ENCODE measurements around the gene MFAP4. TPM values are rescaled to one million over a fixed set of nuclear protein-coding genes. Genes with fewer than 3 reads are reported as not detected.

The MFAP4 gene
- total and polyA plus RNA-seq, 4 donors = 2.1 to 13.3 (median 5.7) TPM

DNA sequence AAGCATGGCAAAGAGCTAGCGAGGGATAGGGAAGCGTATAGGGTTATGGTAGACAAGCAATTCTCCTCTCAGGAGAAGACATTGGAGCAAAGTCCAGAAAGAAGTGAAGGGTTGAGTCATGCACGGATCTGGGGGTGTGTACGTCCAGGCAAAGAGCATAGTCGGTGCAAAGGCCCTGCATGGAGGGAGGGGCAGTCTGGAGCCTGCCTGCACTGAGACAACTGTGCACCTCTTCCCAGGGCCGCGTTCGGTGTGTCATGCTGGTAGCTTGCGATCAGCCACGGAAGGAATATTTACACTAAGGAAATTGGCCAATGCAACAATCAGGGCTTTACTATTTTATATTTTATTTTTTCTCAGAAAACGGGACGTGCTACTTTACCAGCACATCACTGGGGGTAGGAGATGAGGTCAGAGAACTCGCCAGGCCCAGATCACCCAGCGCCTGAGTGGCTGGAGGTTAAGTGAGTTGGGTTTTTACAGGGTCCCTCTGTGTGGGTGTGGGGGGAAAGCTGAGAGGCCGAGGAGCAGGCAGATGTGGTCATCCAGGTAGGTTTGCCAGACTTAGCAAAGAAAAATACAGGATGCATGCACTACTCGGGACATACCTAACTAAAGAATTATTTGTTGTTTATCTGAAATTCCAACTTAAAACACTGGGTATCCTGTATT is 17.7 kb downstream of the MFAP4 start:
- TF ChIP-seq YY1 (IDR thresholded peaks at IDR 0.05) = no peak
- no peak for TF ChIP-seq EGR1 (IDR thresholded peaks at IDR 0.05; ENCODE audit: low read depth in 2 of 2)
- TF ChIP-seq TAF1 (conservative IDR thresholded peaks at IDR 0.05) = no peak
- no peaks in the 10 kb centered on the region for H3K9me3 ChIP-seq (ENCODE audit: control insufficient read depth in 4 of 4, low read length in 3 of 4)
- no peak for DNase-seq (ENCODE audit: low spot score)
- no peak overlapping the region for H3K9ac ChIP-seq (ENCODE audit: low read depth in 1 of 2, low read length in 2 of 2)
- no peaks in the 10 kb centered on the region for H3K36me3 ChIP-seq (ENCODE audit: control insufficient read depth in 4 of 4, insufficient read depth in 3 of 4, low read depth in 1 of 4, low read length in 3 of 4)
- no peak overlapping the region for H3K4me3 ChIP-seq (ENCODE audit: low read depth in 1 of 3, low read length in 3 of 3)
- H3K4me1 ChIP-seq (ENCODE audit: control insufficient read depth in 4 of 4, insufficient read depth in 4 of 4, low read length in 3 of 4) = peaks cover 2 to 16% (median 6%) of the 10 kb centered on the region in 4 donors
- H3K27ac ChIP-seq (ENCODE audit: low read depth in 1 of 2, low read length in 2 of 2) = no peak overlapping the region
- WGBS = 87% methylated on average over 16 of the region's 16 CpGs
- no peaks in the 10 kb centered on the region for H3K27me3 ChIP-seq (ENCODE audit: control insufficient read depth in 4 of 4, insufficient read depth in 4 of 4, low read length in 3 of 4)

DNA sequence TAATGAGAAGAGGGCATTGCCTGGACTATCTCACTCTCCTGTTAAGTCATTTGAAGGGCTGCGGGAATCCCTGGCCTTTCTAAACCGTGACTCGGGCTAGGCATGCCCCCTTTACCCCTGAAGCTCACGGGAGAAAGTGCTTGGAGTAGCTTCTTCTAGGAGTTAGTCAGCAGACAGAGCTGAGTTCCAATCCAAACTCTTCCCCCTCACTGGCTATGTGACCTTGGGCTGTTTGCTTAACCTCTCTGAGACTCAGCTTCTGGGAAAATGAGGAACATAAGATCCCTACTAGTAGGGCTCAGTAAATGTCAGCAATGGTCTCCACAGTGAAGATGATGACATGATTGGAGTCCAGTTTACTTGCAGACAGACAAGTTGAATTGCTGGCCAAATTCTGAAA is 18.8 kb downstream of the MFAP4 start:
- no peaks in the 10 kb centered on the region for H3K9me3 ChIP-seq (ENCODE audit: control insufficient read depth in 4 of 4, low read length in 3 of 4)
- no peak overlapping the region for H3K27ac ChIP-seq (ENCODE audit: low read depth in 1 of 2, low read length in 2 of 2)
- H3K9ac ChIP-seq (ENCODE audit: low read depth in 1 of 2, low read length in 2 of 2) = no peak overlapping the region
- 93% methylated on average over 4 of the region's 4 CpGs for WGBS
- H3K36me3 ChIP-seq (ENCODE audit: control insufficient read depth in 4 of 4, insufficient read depth in 3 of 4, low read depth in 1 of 4, low read length in 3 of 4) = no peaks in the 10 kb centered on the region
- no peaks in the 10 kb centered on the region for H3K27me3 ChIP-seq (ENCODE audit: control insufficient read depth in 4 of 4, insufficient read depth in 4 of 4, low read length in 3 of 4)
- DNase-seq (ENCODE audit: low spot score) = no peak
- no peak overlapping the region for H3K4me3 ChIP-seq (ENCODE audit: low read depth in 1 of 3, low read length in 3 of 3)
- TF ChIP-seq, protein P1, sequence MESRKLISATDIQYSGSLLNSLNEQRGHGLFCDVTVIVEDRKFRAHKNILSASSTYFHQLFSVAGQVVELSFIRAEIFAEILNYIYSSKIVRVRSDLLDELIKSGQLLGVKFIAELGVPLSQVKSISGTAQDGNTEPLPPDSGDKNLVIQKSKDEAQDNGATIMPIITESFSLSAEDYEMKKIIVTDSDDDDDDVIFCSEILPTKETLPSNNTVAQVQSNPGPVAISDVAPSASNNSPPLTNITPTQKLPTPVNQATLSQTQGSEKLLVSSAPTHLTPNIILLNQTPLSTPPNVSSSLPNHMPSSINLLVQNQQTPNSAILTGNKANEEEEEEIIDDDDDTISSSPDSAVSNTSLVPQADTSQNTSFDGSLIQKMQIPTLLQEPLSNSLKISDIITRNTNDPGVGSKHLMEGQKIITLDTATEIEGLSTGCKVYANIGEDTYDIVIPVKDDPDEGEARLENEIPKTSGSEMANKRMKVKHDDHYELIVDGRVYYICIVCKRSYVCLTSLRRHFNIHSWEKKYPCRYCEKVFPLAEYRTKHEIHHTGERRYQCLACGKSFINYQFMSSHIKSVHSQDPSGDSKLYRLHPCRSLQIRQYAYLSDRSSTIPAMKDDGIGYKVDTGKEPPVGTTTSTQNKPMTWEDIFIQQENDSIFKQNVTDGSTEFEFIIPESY (IDR thresholded peaks at IDR 0.05) = no peak
- TF ChIP-seq, protein P2, sequence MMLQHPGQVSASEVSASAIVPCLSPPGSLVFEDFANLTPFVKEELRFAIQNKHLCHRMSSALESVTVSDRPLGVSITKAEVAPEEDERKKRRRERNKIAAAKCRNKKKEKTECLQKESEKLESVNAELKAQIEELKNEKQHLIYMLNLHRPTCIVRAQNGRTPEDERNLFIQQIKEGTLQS (IDR thresholded peaks at IDR 0.05) = no peak
- TF ChIP-seq EGR1 (IDR thresholded peaks at IDR 0.05; ENCODE audit: low read depth in 2 of 2) (no peak), NR2F2 (IDR thresholded peaks at IDR 0.05) (no peak), RXRA (IDR thresholded peaks at IDR 0.05) (no peak)
- peaks cover 2 to 19% (median 8%) of the 10 kb centered on the region in 4 donors for H3K4me1 ChIP-seq (ENCODE audit: control insufficient read depth in 4 of 4, insufficient read depth in 4 of 4, low read length in 3 of 4)

DNA sequence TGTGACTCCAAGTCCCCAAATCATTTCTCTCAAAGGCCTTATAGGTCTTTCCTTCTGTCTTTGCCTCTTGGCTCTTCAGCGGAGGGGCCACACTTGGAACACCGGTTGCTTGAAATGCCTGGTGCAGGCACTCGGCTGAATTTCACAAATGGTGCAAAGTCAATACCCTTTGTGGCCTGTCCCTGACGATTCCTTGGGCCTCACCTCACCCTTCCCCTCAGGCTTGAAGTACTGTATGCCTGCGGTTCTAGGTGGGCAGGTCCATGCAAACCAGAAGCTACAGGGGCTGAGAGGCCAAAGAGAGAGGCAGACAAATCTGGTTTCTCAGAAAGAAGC is 20.4 kb downstream of the MFAP4 start:
- WGBS = 94% methylated on average over 5 of the region's 5 CpGs
- H3K27ac ChIP-seq (ENCODE audit: low read depth in 1 of 2, low read length in 2 of 2) = no peak overlapping the region
- H3K9me3 ChIP-seq (ENCODE audit: control insufficient read depth in 4 of 4, low read length in 3 of 4) = no peaks in the 10 kb centered on the region
- TF ChIP-seq, protein P3, sequence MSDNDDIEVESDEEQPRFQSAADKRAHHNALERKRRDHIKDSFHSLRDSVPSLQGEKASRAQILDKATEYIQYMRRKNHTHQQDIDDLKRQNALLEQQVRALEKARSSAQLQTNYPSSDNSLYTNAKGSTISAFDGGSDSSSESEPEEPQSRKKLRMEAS (IDR thresholded peaks at IDR 0.05) = no peak
- TF ChIP-seq GABPA (IDR thresholded peaks at IDR 0.05 in 1 of 2, conservative IDR thresholded peaks at IDR 0.05 in 1 of 2) (no peak), YY1 (IDR thresholded peaks at IDR 0.05) (no peak), SP1 (IDR thresholded peaks at IDR 0.05) (no peak), HNF4A (conservative IDR thresholded peaks at IDR 0.05) (no peak), NR2F2 (IDR thresholded peaks at IDR 0.05) (no peak), EGR1 (IDR thresholded peaks at IDR 0.05; ENCODE audit: low read depth in 2 of 2) (no peak), HNF4G (IDR thresholded peaks at IDR 0.05) (no peak), JUND (IDR thresholded peaks at IDR 0.05) (no peak), RAD21 (IDR thresholded peaks at IDR 0.05) (no peak), FOXA2 (IDR thresholded peaks at IDR 0.05) (no peak), RXRA (IDR thresholded peaks at IDR 0.05) (no peak)
- TF ChIP-seq, protein P4, sequence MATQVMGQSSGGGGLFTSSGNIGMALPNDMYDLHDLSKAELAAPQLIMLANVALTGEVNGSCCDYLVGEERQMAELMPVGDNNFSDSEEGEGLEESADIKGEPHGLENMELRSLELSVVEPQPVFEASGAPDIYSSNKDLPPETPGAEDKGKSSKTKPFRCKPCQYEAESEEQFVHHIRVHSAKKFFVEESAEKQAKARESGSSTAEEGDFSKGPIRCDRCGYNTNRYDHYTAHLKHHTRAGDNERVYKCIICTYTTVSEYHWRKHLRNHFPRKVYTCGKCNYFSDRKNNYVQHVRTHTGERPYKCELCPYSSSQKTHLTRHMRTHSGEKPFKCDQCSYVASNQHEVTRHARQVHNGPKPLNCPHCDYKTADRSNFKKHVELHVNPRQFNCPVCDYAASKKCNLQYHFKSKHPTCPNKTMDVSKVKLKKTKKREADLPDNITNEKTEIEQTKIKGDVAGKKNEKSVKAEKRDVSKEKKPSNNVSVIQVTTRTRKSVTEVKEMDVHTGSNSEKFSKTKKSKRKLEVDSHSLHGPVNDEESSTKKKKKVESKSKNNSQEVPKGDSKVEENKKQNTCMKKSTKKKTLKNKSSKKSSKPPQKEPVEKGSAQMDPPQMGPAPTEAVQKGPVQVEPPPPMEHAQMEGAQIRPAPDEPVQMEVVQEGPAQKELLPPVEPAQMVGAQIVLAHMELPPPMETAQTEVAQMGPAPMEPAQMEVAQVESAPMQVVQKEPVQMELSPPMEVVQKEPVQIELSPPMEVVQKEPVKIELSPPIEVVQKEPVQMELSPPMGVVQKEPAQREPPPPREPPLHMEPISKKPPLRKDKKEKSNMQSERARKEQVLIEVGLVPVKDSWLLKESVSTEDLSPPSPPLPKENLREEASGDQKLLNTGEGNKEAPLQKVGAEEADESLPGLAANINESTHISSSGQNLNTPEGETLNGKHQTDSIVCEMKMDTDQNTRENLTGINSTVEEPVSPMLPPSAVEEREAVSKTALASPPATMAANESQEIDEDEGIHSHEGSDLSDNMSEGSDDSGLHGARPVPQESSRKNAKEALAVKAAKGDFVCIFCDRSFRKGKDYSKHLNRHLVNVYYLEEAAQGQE (IDR thresholded peaks at IDR 0.05) = no peak
- TF ChIP-seq, protein P1 (IDR thresholded peaks at IDR 0.05) = no peak
- TF ChIP-seq, protein P5, sequence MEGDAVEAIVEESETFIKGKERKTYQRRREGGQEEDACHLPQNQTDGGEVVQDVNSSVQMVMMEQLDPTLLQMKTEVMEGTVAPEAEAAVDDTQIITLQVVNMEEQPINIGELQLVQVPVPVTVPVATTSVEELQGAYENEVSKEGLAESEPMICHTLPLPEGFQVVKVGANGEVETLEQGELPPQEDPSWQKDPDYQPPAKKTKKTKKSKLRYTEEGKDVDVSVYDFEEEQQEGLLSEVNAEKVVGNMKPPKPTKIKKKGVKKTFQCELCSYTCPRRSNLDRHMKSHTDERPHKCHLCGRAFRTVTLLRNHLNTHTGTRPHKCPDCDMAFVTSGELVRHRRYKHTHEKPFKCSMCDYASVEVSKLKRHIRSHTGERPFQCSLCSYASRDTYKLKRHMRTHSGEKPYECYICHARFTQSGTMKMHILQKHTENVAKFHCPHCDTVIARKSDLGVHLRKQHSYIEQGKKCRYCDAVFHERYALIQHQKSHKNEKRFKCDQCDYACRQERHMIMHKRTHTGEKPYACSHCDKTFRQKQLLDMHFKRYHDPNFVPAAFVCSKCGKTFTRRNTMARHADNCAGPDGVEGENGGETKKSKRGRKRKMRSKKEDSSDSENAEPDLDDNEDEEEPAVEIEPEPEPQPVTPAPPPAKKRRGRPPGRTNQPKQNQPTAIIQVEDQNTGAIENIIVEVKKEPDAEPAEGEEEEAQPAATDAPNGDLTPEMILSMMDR (IDR thresholded peaks at IDR 0.05; ENCODE audit: low read depth, low read length, missing input control) = no peak
- TF ChIP-seq, protein P2 (IDR thresholded peaks at IDR 0.05) = no peak
- H3K9ac ChIP-seq (ENCODE audit: low read depth in 1 of 2, low read length in 2 of 2) = no peak overlapping the region
- no peaks in the 10 kb centered on the region for H3K27me3 ChIP-seq (ENCODE audit: control insufficient read depth in 4 of 4, insufficient read depth in 4 of 4, low read length in 3 of 4)
- H3K36me3 ChIP-seq (ENCODE audit: control insufficient read depth in 4 of 4, insufficient read depth in 3 of 4, low read depth in 1 of 4, low read length in 3 of 4) = no peaks in the 10 kb centered on the region
- no peak overlapping the region for H3K4me3 ChIP-seq (ENCODE audit: low read depth in 1 of 3, low read length in 3 of 3)
- H3K4me1 ChIP-seq (ENCODE audit: control insufficient read depth in 4 of 4, insufficient read depth in 4 of 4, low read length in 3 of 4) = peaks cover 4 to 31% (median 15%) of the 10 kb centered on the region in 4 donors
- DNase-seq (ENCODE audit: low spot score) = no peak

Measured in liver (tissue), 9 donors.